Measurements from ENCODE around the gene CRYL1.
A peak's percentile ranks its signal among the peaks of the same experiment; 100 is the strongest.

Gene CRYL1

DNA sequence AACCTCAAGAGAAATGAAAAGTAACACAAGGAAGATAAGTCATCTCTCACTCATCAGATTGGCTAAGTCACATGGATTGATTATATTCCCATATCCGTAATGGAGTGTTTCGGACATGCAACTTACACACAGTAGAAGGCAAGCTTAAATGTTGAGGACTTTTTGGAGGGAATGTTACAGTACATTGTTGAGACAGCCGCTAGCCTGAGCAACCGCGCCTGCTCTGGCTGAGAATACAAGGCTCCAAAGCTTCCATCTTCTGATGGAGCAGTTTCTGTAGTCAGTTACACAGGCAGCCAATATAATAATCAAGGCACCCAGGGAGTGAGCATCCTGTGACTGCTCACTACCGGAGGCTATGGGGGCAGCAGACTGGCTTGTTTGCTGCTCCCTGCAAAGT is 1.0 kb upstream of the CRYL1 start:
- FAIRE-seq = no peak

DNA sequence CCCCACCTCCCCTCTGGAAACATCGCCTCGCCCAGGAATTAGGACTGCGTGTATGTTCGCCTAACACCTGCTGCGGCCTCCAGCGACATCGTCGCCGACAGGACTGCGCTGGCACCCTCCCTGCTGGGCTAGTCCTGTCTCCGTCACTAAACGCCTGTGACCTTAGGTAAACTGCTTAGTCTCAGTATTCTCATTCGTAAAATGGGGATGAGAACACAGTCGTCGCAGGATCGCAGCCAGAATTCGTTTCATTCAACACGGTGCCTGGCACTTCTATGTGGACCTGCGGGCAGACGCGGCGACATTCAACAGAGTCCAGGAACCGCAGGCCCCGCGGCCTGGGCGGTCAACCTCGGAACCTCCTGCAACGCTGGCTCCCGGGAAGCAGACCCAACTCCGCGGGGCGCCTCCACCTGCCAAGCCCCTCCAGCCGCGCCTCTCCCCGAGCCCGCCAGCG is 485 bp downstream of the CRYL1 start:
- no peak for FAIRE-seq

DNA sequence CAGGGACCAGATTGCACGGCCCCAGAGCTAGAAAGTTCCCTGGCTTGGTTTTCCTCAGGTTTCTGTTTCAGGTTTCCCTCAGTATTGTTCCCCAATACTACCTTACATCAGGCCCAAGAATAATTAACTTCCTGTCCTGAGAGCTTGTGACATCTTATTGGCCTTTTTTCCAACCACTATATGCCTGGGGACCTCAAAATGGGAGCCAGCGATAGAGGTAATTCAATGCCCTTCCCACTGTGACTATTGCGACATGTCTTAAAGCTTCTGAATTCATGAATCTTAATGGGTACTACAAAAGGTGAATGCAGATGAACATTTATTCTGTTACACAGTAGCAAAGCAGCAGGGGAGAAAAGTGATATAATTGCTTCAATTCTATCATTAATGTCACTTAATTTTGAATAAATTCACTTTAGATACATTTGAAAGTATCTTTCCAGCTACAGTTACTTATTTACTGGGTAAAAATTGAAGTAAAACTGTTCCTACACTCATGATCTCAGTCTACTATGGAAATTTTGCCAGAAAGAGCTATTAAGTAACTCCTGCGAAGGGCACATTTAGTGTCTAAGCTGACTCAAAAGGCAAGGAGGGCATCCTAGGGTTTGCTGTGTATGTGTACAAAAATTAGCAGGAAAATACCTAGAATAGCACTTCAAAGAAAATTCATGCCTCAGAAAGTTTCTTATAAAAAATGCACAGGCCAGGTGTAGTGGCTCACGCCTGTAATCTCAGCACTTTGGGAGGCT is 4.1 kb downstream of the CRYL1 start:
- no peak for FAIRE-seq

DNA sequence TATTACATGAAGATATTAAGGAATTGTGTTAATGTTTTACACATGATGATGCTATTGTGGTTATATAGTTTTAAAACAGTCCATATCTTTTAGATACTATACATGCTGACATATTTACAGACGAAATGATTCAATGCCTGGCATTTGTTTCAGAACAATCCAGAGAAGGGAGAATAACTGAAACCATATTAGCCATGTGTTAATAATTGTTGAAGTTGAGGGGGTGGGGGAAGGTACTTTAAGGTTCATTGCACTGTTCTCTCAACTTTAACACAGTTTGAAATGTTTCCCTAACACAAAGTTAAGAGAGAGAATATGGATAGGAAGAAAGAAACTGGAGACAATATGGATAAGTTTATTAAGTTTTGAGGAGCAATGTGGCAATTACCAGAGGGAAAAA is 5.8 kb downstream of the CRYL1 start:
- FAIRE-seq = no peak

DNA sequence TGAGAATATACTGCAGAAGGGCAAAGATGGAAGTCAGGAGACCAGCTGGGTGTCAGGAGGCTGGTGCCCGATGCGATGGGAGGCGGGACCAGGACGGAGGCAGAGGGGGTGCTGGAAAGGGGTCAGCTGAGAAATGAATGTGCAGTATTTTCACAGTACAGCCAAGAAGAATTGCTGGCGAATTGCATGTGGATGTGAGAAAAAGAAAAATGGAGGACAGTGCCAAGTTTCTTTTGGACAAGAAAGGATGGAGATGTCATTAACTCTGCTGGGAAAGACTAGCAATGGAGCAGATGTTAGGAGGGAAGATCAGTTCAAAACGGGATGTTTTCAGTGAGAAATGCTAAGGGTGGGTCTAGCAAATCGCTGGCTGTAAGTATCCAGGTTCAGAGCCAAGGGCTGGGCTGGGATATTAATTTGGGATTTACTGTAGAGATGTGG is 7.0 kb downstream of the CRYL1 start:
- FAIRE-seq = no peak

DNA sequence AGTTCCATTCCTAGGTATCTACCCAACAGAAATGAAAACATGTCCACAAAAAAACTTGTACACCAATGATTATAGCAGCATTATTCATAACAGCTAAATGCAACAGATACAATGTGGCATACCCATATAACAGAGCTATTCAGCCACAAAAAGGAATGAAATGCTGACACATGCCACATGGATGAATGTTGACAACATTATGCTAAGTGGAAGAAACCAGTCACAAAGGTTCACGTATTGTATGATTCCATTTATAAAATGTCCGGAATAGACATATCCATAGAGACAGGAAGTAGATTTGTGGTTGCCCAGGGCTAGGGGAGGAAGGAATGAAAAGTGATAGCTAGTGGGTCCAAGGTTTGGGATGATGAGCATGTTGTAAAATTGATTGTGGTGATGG is 10.8 kb downstream of the CRYL1 start:
- FAIRE-seq = no peak

DNA sequence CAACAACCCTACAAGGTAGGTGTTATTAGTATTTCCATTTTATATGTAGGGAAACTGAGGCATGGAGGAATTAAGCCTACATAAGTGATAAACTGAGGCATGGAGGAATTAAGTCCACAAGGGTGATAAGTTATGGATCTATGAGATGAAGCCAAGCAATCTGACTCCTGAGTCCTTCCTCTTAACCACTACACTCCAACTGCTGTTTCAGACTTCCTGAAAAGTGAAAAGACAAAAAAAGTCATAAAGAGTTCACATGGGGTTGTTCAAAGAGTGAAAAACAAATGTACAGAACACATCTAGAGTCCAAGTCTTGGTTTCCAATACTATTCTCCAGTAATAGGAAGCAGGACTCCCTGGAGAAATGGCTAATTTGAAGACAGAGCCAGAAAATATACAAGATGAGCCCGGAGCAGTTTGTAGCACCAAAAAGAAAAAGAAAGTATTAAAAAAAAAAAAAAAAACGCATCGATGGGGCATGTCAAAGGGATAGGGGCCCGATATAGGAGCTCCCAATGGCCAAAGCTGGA is 12.1 kb downstream of the CRYL1 start:
- FAIRE-seq = no peak

DNA sequence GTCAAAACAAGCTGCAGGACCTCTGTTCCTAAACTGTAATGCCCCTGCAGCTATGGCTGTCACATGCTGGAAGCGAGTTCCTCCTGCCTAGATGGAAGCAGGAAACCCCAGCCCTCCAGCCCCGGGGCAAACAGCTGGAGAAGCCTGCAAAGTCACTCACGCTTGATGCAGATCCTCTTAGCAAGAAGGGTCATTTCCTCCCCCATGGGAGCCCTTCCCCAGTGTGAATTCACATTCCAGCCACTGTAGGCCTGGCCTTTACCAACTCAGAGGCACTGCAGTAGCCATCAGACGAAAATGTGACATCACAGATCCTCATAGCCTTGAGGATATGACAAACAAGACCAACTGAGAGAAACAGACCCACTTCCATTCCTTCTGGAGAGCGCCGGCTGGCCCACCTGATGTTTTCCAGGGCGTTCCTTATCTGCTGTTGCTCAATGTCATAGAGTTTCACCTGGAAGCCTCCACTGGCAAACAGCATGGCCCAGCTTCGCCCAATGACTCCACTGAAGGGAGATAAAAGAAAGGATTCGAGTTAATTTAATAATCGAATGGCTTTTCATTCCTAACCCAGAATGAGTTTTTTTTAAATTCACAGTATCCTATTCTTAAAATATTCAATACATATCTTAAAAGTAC is 13.5 kb downstream of the CRYL1 start:
- FAIRE-seq = no peak

DNA sequence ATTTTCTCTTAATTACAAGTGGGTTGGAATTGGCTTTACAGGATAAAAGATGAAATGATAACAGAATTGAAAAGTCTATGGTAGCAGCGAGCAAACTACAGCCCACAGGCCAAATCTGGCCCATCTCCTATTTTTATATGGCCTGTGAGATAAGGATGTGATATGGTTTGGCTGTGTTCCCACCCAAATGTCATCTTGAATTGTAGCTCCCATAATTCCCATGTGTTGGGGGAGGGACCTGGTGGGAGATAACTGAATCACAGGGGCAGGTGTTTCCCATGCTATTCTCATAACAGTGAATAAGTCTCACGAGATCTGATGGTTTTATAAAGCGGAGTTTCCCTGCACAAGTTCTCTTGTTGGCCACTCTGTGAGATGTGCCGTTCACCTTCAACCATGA is 19.0 kb downstream of the CRYL1 start:
- FAIRE-seq = no peak

DNA sequence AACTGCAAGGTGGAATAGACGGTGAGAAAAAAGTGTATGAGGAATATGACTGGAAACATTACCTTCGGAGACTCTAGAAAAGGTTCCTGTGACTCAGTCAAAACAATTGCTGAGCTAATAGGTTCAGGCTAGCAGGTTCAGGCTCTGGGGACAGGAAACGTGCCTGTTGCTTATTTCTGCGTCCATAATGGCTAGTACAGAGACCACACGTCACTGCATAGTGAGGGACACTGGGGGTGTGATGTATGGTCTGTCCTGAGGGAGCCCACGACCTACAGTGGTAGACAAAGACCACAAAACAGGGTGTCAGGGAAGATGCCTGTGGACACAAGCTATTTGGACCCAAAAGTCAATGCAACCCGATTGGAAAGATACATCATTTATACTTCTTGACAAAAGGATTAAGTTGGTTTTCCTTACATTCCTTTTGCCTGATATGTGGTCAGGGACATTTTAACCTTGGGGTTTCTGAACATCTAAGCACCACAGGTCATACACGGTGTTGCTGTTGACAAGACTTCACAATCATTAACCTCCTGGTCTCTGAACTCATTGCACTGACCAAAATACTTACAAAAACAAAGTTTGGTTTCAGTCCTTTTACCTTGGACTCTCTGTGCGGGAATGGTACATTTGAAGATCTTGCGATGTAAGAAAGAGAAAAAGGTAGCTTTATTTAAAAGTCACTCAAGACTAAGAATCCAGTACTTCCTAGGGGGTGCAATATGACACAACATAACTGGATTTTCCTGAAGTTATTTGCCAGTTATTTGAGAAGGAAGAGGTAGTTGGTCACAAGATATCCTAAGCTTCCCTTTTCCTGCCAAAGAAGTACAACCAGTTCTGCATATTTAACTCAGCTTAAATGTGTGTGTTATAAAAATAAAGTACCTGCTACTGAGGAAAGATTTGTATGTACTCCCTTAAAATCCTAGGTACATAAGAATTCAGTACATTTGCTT is 20.0 kb downstream of the CRYL1 start:
- FAIRE-seq = no peak

DNA sequence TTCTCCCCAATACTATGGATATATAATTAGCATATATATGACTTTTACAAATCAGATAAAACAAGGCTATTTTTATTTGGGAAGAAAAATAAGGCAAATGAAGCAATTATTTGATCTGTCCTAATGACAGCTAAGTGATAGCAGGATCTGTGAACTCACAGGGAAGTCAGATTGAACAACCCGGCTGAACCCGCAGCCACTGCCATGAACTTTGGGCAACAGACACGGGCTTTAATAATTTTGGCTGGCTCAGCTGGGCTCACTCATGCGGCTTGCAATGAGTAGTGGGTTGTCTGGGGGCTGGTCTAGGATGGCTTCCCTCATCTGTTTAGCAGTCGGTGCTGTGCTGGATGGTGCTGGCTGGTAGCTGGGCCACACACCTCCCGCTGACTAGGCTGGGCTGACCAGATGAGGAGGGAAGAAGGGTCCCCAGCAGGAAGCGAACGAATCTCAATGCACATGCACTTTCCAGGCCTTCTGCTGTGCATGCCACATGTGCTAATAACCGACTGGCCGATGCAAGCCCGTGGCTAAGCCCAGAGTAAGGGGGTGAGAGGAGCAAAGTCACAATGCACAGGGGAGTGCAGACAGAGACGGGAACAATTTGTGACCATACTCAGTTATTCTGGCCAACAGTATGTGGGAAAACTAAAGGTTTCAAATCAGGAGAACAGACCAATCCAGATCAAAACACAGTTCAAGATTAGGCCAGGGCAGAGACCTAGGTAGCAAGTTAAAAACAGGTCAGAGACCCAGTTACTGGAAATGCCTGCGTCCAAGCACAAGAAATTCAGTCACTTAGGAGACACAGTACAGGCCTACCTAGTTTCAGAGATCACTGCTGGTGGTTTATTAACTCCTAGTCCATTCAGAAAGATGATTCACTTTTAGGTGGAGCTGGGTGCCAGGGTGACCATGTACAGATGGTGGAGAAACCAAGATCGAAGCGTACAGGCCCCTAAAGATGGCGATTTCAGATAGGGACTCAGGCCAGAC is 22.3 kb downstream of the CRYL1 start:
- FAIRE-seq = no peak

DNA sequence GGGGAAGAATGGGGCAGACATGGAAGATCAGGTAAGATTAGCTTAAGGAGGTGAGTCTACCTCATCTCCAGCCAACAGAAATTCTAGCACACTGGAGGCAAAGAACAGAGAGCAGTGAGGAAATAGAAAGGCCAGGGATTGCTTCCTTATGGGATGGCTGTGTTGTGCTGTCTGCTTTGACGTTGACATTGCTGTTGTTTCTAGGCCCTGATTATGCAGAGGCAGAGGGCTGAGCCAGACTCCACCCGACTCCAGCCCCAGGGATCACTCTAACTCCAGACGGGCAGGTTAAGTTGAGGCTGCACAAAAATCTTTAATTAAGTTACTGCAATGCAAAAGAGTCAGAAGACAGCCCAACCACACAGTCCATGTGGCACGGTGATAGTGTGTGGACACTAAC is 24.1 kb downstream of the CRYL1 start:
- no peak for FAIRE-seq

DNA sequence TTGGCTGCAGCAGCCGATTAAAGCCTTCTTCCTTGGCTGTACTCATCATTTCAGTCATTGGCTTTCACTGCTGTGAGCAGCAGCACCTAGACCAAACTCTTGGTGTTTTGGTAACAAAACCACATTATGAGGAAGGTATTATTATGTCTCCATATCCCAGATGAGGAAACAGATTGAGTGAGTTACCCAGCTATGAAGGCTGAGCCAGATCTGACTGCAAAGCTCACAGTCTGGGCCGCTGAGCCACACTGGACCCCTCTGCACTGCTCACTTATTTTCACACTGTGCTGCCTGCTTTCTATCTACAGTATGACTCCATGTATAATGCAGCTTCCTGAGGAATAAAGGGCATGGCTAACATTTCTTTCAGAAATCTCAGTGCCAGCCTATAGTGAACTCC is 24.5 kb downstream of the CRYL1 start:
- no peak for FAIRE-seq

DNA sequence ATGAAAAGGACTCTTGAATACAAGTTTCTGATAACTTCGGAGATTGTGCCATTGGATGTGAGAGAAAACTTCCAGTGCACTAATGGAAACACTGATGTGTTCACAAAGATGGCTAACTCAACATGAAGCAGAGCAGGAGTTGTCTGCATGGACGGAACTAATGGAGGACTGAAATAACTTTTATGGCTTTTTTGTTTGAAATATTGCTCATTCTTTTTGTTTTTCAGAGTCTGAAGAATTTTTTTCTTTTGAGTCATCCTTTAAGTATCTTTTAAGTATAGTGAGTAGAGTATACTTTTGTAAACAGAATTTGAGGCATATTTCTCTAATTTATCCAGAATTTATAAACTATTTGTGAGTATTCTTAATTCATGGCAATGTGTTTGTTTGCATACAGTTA is 25.7 kb downstream of the CRYL1 start:
- FAIRE-seq = no peak

DNA sequence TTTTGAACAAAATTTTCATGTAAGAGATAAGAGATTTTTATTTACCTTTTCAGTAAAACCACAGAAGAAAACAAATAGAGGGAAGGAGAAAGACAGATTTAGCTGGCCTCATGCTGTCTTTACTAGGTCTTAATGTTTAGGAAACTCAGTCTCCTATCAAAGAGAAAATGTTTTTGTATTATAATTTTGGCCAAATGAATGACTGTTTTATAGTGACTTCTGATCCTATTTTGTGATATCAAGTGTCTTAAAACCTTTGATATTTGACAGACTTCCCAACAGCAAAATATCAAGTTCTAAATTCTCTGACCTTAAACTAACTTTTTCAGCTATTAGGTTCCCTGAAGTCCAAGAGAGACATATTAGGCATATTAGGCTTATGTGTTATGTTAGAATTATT is 27.0 kb downstream of the CRYL1 start:
- FAIRE-seq = no peak

DNA sequence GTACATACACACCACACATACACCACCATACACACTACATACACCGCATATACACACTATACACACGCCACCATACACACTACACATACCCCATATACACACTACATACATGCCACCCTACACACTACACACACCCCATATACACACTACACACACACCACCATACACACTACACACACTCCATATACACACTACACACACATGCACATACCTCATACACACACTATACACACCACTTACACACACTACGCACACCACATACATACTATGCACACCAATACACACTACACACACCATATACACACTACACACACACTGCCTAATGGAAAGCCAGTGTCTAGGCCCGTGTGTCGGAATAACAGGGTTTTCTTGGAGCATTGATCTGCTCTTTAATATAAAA is 27.5 kb downstream of the CRYL1 start:
- no peak for FAIRE-seq

DNA sequence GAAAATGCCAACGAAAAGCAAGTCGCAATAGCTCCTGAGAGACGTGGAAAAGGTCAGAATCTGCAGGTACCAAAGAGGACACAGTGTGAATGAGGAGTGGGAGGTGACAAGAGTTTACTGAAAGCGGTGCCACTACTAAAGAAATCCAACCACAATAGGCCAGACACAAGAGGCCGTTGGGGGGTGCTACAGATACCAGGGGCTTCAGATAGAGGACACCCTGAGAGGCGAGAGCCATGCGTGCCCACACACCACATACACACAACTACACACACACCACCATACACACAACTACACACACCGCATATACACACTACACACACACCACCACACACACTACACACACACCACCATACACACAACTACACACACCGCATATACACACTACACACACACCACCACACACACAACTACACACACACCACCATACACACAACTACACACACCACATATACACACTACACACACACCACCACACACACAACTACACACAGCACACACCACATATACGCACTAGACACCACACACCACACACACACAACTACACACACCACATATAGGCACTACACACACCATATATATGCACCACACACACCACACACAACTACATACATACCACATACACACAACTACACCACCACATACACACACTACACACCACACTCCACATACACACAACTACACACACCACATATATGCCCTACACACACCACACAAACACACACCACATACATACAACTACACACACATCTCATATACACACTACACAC is 28.5 kb downstream of the CRYL1 start:
- no peak for FAIRE-seq

DNA sequence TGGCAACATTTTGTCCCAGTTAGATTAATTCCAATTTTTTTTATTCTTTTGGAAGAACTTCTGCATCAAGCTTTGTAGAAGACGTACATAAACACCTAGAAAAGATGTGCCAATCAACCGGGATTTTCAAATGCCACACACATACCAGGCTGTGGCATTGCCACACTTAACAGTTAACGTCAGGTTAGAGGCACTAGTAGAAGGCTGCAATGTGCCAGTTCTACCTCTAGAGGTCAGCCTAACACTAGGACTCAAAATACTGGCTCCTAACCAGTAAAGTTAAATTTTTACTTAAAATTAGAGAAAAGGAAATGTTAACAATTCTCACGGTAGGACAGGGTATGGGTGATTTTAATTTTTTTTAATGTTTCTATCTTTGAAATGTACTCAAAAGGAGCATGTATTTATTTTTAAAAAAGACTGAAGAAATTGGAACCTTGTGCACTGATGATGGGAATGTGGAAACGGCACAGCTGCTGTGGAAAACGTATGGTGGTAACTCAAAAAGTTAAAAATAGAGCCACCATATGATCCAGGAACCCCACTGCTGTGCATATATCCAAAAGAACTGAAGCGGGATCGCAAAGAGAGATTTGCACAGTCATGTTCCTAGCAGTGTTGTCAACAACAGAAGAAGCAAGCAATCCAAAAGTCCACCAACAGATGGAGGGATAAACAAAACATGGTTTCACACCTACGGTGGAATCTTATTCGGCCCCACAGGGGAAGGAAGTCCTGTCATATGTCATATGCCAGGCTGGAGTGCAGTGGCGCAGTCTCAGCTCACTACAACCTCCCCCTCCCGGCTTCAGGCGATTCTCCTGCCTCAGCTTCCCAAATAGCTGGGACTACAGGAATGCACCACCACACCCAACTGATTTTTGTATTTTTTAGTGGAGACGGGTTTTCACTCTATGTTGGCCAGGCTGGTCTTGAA is 30.3 kb downstream of the CRYL1 start:
- FAIRE-seq = peak; percentile 69

DNA sequence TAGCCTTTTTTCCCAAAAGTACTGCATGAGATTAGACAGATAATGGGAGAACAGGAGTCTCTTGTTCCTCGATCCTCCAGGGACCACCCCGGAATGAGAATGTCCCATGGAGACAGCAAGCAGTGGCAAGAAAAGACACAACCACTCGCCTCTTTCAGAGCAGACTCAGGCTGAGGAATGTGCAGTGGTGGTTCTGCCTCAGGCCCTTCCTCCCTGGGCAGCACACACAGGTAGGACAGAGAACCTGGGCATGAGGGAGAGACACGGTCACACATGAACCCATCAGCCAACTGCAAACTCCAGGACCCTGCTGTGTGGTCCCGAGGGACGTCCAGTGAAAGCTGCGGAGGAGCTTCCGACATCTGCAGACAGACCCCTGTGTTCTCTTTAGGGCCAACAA is 31.0 kb downstream of the CRYL1 start:
- FAIRE-seq = no peak

DNA sequence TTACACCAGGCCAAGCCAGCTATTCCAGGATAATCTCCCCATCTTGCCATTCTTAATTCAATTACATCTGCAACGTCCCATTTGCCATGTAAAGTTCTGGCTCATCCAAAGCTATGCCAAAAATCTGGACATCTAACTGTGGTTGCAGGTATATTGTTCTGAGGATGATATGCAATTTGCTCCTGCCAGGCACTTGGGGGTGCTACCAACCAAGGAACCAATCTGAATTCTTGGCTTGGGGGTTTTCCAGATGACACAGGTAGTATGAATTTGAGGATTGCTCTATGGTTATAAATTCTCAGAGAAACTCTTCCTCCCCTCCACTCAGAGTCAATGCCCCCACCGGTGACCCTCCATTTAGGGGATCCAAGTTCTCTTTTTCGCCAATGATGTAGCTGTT is 33.0 kb downstream of the CRYL1 start:
- no peak for FAIRE-seq
